GM19463 (cell line): ENCODE measurements around the gene ARHGAP10.
A peak's percentile ranks its signal among the peaks of the same experiment; 100 is the strongest.

Source experiments
- ATAC-seq: cut with Tn5 transposase; IDR thresholded peaks from one replicate; pipeline ENCODE4 v1.9.1; 2021; ENCODE audit warnings: mild to moderate bottlenecking, moderate library complexity; ENCODE audit not compliant: unreplicated experiment

ARHGAP10 gene

DNA sequence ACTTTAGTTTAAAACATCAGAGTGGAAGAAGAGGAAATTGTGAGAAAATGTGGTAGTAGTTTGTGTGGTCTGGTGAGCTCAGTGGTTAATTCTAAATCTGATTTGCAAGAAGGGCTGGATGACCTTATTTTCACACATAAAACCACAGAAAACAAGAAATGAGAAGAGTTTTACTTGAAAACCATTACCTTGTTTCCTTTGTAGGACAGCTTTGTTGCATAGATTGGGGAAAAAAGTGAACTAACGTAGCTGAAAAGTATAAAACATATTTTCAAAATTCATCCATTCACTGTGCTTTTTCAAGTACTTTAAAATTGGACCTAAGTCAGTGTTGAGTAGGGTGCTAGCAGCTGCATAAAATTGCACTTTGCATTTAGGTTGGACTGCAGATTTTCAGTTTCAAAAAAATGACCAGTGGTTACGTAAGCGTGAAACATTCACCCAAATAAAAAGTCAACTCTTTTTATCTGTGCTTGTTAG lies 211.3 kb downstream of the ARHGAP10 start:
- peak; percentile 89 for ATAC-seq

DNA sequence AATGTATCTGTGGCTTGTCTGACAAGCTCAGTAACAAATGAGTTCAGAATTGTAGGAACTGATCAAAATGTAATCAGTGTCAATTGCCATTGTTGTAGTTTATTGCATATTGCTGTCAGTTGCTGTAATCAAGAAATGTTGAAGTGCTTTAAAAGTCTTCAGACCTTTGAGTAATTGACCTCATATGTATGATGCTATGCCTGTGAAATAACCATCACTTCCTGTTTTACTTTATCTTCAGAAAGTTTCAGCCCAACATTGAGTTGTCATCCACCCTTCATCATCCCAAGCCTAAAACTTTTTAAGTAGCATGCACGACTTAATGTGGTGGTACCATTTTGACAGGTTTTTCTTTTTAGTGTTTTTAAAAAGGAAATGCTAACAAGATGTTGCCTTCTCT lies 212.4 kb downstream of the ARHGAP10 start:
- ATAC-seq: peak; percentile 24

DNA sequence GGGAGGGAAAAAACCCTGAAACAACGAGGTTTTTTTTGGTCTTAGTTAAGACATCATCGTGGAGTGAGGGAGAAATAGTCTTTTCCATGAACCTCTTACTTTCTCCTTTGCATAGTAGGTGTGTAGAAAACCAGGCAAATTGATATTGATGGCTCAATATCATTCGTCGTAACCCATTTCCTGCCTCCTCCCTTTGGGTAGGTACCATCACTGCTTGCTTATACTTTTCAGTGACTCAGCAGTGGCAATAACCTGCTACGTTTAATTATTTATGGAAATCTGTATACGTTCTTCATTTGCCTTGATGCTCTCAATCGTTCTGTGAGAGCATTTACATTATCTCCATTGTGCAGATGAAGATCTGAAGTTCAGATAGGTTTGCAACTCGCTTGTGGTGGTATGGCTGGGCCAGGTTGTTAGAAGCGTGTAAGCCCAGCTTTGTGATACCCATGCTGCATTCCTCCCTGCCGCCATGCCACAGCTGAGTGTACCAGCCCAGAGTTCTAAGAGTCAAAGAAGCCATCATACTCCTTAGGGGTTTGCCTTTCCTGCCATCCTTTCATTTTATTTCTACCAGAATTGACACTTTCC lies 212.9 kb downstream of the ARHGAP10 start:
- no peak for ATAC-seq

DNA sequence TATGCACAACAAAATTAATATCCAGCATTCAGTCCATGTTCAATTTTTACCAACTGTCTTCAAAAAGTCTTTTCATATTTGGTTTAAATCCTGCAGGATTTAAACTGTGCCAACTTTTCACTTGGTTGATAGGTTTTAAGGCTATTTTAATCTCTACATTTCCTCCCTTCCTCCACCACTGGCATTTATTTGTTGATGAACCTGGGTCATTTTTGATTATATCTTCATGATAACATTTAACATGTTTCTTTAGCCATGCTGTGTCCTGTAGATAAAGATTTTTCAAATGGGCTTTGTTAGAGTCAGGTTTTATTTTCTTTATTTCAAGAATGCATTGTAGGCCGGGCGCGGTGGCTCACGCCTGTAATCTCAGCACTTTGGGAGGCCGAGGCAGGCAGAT lies 216.4 kb downstream of the ARHGAP10 start:
- no peak for ATAC-seq

DNA sequence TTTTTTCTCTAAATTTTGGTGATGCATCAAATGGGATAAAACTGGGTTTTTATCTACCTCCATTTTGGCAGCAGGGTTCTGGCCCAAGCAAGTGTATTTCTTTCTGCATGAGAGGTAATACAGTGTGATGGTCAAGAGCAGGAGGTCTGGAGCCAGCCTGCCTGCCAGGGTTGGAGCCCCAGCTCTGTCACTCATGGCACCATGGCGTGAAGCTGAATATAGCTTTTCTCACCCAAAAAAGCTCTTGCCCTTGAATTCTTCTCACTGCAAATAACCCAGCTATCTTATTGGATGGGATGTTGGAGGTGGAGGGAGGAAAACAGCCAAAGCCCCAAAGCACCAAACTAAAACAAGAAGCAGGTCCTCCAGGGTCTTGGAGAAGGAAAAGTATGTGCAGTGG lies 218.4 kb downstream of the ARHGAP10 start:
- ATAC-seq: no peak

DNA sequence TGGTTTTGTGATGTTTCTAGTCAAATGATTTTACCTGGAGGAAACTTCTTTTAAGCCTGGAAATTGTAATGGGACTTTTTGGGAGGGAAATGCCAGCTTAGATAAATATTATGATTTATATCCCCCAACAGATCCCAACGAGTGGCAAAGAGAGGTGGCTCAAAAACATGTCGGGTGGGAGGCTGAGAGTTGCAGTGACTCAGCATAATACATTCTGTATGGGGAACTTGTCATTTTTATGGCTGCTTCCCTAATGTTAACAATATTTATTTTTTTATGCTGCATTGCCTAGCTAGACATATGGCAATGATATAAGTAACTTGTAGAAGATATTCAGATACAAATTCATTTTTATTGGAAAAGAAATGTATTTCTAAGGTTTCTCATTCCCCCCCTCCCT lies 219.0 kb downstream of the ARHGAP10 start:
- no peak for ATAC-seq

DNA sequence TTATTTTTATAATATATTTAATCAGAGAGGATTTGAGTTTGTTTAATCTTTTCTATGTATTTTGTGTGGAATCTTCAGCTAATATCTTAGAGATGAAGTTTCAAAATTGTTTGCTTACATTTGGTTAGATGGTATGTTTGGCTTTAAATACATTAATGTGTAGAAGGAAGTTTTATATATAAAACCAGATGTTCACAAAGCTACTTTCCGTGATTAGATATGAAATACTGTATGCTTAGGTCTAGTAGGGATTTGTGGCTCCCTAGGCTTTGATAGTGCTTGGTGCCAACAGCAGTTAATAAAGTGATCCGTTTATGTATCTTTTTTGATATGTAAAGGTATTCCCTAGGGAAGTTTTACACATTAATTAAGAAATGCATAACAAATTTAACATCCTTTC lies 223.0 kb downstream of the ARHGAP10 start:
- no peak for ATAC-seq

DNA sequence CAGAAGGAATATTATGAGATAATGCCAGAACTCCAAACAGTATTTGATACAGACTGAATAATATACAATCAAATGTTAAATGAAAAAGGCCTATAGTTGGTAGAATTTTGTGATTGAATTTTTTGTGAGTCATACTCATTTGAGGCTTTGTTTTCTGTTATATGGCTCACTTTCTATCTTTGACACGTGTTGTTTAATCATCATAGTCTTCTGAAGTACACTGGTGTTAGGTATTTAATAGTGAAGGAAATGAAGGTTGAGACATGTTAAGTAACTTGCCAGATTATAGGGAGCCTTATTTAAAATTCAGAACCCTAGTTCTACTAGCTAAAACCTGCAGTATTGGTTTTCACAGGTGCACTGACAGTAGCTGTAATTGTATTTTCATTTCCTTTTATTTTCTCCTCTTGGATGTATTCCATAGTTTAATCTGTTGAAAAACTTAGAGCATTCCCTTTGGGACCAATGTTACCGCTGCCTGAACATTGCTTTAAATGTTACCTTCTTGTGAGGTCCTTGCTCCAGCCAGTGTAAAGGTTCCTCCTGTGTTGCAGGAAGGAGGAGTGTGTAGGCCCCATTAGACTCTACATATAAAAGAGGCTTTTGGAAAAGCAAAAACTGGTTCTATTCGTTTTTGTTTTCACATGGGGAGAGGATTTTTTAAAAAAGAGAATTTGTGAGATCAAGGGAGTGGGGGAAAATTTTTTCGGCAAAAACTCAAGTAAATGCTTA lies 224.1 kb downstream of the ARHGAP10 start:
- no peak for ATAC-seq

DNA sequence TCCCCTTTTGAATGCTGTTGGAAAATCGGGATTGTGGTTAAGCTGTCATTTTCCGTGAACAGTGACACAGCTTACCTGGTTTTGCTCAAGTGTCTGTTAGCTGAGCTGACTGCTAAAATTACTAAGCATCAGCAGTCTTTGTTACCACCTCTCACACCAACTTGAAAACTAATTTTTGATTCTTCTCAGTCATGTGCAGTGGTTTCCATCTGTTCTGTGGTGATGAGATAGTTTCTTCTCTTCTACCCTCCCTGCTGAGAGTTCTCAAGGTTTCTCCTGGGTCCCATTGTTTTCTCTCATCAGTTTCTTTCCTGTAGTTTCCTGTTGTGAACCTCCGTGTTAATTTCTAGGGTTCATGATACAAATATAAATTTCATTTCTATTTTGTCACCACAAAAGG lies 225.6 kb downstream of the ARHGAP10 start:
- no peak for ATAC-seq

DNA sequence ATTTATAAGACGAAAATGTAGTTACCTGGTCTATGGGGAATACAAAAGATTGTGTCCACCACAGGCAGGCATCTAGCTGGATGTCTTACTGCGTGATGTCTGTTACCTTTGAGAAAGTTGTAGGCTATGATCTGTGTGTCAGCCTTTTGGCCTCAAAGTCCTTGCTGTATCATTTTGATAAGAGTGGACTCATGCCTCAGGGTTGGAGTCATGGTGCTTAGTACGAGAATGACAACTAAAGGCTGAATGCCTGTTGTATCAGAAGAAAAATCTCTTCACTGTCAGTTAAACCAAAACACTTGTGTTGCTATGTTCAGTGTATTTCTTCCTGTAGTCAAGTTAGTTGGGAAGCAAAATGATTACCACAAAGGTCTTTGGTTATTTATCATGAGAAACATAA lies 226.2 kb downstream of the ARHGAP10 start:
- no peak for ATAC-seq

DNA sequence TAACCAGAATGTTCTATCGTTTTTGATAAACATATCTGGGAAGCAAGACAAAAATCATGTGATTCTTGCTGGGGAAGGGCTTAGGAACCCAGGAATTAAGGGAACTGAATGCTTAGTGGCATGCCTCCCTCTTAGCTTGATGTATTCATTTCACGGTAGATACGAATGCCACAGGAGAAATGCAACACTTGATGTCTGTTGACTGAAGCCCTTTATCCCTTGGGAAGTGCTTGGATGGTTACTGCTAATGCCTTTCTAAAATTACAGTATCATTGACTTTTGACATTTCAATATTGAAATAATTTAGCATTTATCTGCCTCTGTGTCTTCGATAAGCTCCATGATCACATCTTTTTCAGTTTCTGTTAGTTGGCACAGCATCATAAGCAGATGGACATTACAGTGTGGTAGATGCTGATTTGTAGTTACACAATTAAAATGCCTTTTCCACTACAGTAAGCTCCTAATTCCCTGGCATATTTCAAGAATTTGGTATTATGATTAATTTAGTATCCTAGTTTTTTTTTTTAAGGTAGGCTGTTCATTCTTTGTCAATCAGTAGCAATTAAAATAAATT lies 226.7 kb downstream of the ARHGAP10 start:
- no peak for ATAC-seq

DNA sequence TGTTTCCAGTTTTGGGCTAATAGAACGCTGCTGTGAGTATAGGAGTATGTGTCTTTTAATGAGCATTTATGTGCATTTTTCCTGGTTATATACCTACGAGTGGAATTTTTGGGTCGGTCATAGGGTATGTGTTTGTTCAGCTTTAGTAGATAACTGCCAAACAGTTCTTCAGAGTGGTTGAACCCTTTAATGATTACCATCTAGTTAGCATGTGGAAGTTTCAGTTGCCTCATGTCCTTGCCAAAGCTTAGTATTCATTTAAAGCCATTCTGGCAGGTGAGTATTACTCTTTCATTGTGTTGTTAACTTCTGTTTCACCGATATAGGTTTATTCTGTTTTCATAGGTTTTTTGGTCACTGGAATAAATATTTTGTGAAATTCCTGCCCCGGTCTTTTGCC lies 229.1 kb downstream of the ARHGAP10 start:
- ATAC-seq: peak; percentile 89

DNA sequence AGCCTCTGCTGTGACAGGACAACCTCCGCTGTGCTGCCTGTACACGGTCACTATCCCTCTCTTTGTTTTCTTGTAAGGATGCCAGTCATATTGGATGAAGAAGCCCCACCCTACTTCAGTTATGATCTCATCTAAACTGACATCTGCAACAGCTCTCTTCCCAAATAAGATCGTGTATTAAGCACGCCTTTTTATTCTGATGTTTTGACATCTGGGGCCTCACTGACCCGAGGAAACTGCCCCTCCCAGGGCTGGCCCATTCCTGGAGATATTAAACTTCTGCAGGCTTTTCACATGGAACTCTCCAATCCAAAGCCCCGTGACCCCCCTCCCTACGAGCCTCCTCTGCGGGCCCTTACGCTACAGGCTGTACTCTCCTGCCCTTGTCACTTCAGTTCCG lies 232.0 kb downstream of the ARHGAP10 start:
- no peak for ATAC-seq

DNA sequence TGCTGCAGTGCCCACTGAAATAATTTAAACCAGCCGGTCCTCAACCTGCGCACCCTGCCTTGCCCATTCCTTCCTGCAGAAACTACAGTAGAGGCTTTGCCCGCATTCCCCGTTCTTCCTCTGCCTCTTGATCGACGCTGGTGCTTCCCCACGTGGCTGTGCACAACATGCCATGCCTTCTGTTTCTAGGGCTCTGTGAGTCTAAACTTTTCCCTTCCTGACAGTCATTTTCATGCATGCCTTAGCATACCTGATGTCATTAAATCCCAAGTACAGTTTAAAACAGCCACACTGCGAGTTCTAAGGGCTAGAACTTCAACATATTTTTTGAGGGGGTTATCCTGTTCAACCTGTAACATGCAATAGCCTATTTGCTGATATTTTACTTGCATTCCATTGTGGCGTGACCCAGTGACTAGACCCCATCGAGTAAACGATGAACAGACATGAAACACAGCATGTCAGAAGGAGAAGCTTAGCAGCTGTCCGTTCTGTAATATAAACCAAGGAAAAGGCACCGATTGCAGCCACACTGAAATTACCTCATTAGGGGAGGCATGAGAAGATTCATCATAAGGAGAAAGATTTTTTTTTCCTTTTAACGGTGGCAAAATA lies 232.5 kb downstream of the ARHGAP10 start:
- no peak for ATAC-seq

DNA sequence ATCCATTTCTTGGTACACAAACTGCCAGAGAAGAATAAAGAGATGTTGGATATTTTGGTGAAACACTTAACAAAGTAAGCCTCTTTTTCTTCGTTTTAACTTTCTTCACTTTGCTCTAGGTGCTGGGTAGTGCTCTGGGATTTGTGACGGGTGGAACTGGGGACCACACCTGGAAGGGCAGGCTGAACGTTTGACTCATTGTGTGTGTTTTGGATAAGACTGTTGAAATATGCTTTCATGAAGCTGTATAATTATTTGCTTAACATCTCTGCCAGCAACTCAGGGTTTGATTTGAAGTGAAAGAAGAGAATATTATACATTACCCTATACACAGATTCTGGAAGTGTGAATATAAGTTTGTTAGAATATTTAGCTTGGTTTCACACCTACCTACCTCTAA lies 233.2 kb downstream of the ARHGAP10 start:
- no peak for ATAC-seq

DNA sequence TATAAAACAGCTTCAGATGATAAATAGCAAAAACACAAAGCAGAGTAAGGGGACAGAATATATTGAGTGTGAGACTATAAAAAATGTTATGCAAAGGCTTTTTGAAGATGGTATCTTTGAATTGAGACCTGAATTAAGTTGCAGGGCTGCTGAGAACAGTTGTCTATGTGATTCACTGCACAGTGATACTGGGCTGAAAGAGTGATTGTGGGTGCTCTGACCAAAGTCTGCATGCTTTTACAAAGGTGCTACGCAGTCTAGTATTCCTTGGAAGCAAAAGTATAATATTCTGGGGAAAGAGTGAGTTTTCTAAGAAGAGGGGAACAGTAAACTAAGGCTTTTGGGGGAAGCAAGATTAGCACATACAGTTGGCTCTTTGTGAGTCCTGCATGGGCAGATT lies 234.0 kb downstream of the ARHGAP10 start:
- no peak for ATAC-seq

DNA sequence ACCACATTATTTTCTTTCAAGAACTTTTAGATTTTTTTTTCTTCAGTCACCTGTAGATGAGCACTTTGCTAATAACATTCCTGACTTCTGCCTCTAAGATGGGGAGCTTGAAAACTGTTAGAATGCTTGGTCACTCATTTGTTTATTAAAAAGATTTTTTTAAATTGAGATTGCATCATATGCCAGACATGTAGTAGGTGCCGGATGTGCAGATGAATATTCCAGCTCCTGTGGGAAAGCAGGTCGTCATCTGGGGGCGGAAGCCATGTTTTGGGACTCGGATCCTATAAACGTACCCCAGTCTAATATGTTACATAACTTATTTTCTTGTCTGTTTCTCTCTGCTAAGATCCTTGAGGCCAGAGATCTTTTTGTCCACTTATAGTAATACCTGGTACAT lies 236.8 kb downstream of the ARHGAP10 start:
- no peak for ATAC-seq

DNA sequence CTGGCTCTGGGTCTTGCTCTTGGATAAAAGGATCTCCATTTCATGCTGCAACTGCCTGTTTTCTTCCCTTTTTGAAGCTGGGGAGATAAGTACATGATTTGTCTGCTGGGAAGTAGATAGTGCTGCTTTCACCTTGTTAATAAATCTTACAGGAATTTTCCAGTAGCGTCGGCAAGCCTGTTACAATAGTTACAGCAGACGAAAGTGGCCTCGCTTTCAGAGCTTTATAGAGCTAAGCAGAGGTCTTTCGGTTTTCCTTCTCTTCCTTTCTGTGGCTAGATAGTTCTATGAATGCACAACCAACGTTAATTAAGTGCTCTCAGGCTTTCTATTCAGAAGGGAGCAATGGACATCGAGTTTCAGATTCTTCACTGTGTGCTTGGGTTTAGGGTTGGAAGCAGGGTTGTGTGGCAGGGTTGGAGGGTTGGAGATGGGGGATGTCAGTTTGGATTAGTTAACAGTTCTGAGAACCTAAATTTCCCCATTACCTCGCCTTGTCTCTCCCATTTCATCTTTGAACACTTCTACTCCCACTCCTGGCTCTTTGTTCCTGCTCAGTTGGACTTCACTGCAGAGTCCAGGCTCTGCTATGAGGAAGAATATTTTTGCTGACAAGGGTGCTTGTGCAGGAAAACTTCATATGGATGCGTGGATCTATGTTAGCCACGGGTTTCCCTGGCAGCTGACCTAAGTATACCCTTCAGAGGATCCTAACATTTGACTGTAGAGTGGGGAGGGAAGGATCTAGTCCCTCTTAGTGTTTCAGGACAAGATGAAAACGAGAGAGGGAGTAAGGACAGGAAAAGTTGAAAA lies 237.9 kb downstream of the ARHGAP10 start:
- peak; percentile 81 for ATAC-seq

DNA sequence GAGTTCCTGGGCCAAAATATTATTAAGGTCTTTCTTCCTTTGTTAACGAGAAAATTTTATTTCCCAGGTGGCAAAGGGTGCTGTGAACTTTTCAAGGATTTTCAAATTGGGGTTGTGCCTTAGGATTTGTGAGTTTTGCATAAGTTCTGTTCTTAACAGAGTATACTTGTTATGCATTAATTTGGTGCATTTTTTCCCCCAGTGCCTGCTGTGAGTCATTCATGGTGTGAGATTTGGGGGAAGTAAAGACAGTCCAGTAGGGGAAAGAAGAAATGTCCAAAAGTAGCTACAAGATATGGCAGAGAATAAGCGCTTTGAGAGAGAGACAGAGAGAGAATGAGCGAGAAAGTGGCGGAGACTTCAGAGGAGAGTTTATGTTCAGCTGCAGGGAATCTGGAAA lies 239.2 kb downstream of the ARHGAP10 start:
- no peak for ATAC-seq

DNA sequence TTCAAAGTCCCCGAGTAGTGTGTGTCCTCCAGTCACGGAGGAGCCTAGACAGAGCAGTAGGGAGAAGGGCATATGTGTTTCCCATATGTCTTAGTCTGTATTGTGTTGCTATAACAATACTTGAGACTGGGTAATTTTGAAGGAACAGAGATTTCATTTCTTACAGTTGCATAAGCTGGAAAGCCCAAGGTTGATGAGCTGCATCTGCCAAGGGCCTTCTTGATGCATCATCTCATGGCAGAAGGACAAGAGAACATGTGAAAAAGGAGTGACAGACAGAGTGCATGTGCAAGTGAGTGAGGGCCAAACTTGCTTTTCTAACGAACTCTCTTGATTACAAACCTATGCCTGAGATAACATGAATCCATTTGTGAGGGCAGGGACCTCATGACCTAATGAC lies 243.4 kb downstream of the ARHGAP10 start:
- no peak for ATAC-seq
